Measurements from ENCODE around the gene BMP7.
"Not testable (repeated sequence)": the region's sequence is repeated elsewhere in the genome, so short reads cannot be mapped to it uniquely, and the experiment has no call there.

The BMP7 gene

GRCh38 chr20:57288651-57289277 lies 22.3 kb upstream of the BMP7 start:
- DNase-seq (ENCODE audit: low read depth in 2 of 2, low spot score in 1 of 2): no peak

GRCh38 chr20:57287901-57288300 lies 21.5 kb upstream of the BMP7 start:
- no peak for DNase-seq (ENCODE audit: low read depth in 2 of 2, low spot score in 1 of 2)

GRCh38 chr20:57287007-57287880 lies 20.8 kb upstream of the BMP7 start:
- DNase-seq (ENCODE audit: low read depth in 2 of 2, low spot score in 1 of 2): no peak

GRCh38 chr20:57283860-57284259 lies 17.4 kb upstream of the BMP7 start:
- DNase-seq (ENCODE audit: low read depth in 2 of 2, low spot score in 1 of 2): no peak

- DNase-seq (ENCODE audit: low read depth in 2 of 2, low spot score in 1 of 2): no peak
These were observed 16.4 kb upstream of the BMP7 start for GRCh38 chr20:57282670-57283361.

GRCh38 chr20:57281900-57282299 lies 15.5 kb upstream of the BMP7 start:
- DNase-seq (ENCODE audit: low read depth in 2 of 2, low spot score in 1 of 2): no peak

- no peak for DNase-seq (ENCODE audit: low read depth in 2 of 2, low spot score in 1 of 2)
These were observed 13.8 kb upstream of the BMP7 start for GRCh38 chr20:57280221-57280620.

- not testable (repeated sequence) for DNase-seq (ENCODE audit: low read depth in 2 of 2, low spot score in 1 of 2)
These were observed 13.1 kb upstream of the BMP7 start for GRCh38 chr20:57279548-57279947.

GRCh38 chr20:57278457-57278856 lies 12.0 kb upstream of the BMP7 start:
- no peak for DNase-seq (ENCODE audit: low read depth in 2 of 2, low spot score in 1 of 2)

GRCh38 chr20:57277398-57278105 lies 11.1 kb upstream of the BMP7 start:
- DNase-seq (ENCODE audit: low read depth in 2 of 2, low spot score in 1 of 2): no peak

- DNase-seq (ENCODE audit: low read depth in 2 of 2, low spot score in 1 of 2): no peak
These were observed 9.8 kb upstream of the BMP7 start for GRCh38 chr20:57276221-57276620.

GRCh38 chr20:57275813-57276212 lies 9.4 kb upstream of the BMP7 start:
- no peak for DNase-seq (ENCODE audit: low read depth in 2 of 2, low spot score in 1 of 2)

- DNase-seq (ENCODE audit: low read depth in 2 of 2, low spot score in 1 of 2): no peak
These were observed 8.9 kb upstream of the BMP7 start for GRCh38 chr20:57275334-57275733.

GRCh38 chr20:57274846-57275245 lies 8.4 kb upstream of the BMP7 start:
- DNase-seq (ENCODE audit: low read depth in 2 of 2, low spot score in 1 of 2): no peak

GRCh38 chr20:57274299-57274698 lies 7.9 kb upstream of the BMP7 start:
- DNase-seq (ENCODE audit: low read depth in 2 of 2, low spot score in 1 of 2): no peak

- DNase-seq (ENCODE audit: low read depth in 2 of 2, low spot score in 1 of 2): no peak
These were observed 6.6 kb upstream of the BMP7 start for GRCh38 chr20:57272883-57273535.

- DNase-seq (ENCODE audit: low read depth in 2 of 2, low spot score in 1 of 2): no peak
These were observed 4.0 kb upstream of the BMP7 start for GRCh38 chr20:57270204-57270984.

GRCh38 chr20:57269148-57269984 lies 2.9 kb upstream of the BMP7 start:
- no peak for DNase-seq (ENCODE audit: low read depth in 2 of 2, low spot score in 1 of 2)

- DNase-seq (ENCODE audit: low read depth in 2 of 2, low spot score in 1 of 2): no peak
These were observed 2.1 kb upstream of the BMP7 start for GRCh38 chr20:57268399-57269076.

Measured in stimulated activated CD8-positive, alpha-beta memory T cell treated with anti-CD3 and anti-CD28 coated beads, Interleukin-4, amount 100 ng/mL, for 1 hour (primary cell).